ENCODE results near the gene WNT16.

The WNT16 gene

GRCh38 chr7:121344093-121344492 is 15.3 kb downstream of the WNT16 start:
- no peak for TF ChIP-seq NFRKB (IDR thresholded peaks at IDR 0.05)
- TF ChIP-seq SUZ12 (IDR thresholded peaks at IDR 0.05), result no peak
- TF ChIP-seq ELF4 (IDR thresholded peaks at IDR 0.05), result no peak
- TF ChIP-seq ZNF384 (IDR thresholded peaks at IDR 0.05), result no peak
- TF ChIP-seq HDGF (IDR thresholded peaks at IDR 0.05; ENCODE audit: borderline replicate concordance), result no peak
- TF ChIP-seq FOXK2 (IDR thresholded peaks at IDR 0.05), result no peak
- no peak for TF ChIP-seq FOXA1 (IDR thresholded peaks at IDR 0.05)
- TF ChIP-seq BHLHE40 (IDR thresholded peaks at IDR 0.05; ENCODE audit: borderline replicate concordance), result no peak
- no peak for TF ChIP-seq TARDBP (IDR thresholded peaks at IDR 0.05)
- no peak for TF ChIP-seq SP1 (IDR thresholded peaks at IDR 0.05)
- ChIA-PET CTCF (no interaction called here), POLR2A (no interaction called here)
- DNase-seq (ENCODE audit: extremely low spot score), result no peak

DNA sequence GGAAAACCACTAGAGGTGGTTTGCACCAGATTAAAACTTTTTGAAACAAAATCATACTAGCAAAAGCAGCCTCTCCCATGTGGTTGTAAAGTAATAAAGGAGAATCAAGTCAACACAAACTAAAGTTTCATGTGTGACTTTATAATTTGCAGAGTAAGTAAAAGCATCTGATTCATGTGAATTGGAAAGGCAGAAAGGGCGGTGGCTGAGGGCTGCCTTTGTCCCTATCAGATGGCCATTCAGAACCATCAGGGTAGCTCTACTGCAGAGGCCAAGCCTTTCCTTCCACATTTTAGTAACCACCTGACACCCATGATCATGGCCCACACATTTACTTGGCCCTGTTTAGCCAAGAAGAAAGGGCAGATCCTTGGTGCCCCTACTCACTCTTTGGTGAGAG is 15.7 kb downstream of the WNT16 start:
- TF ChIP-seq FOXM1 (IDR thresholded peaks at IDR 0.05; ENCODE audit: borderline replicate concordance), result no peak
- TF ChIP-seq FOXK2 (IDR thresholded peaks at IDR 0.05), result no peak
- TF ChIP-seq ARNT (IDR thresholded peaks at IDR 0.05), result no peak
- no peak for TF ChIP-seq SUZ12 (IDR thresholded peaks at IDR 0.05)
- no peak for TF ChIP-seq BHLHE40 (IDR thresholded peaks at IDR 0.05; ENCODE audit: borderline replicate concordance)
- TF ChIP-seq TARDBP (IDR thresholded peaks at IDR 0.05), result no peak
- no peak for TF ChIP-seq CTBP1 (IDR thresholded peaks at IDR 0.05; ENCODE audit: borderline replicate concordance)
- no peak for TF ChIP-seq HDGF (IDR thresholded peaks at IDR 0.05; ENCODE audit: borderline replicate concordance)
- TF ChIP-seq ZNF384 (IDR thresholded peaks at IDR 0.05), result no peak
- TF ChIP-seq LEF1 (IDR thresholded peaks at IDR 0.05; ENCODE audit: borderline replicate concordance), result no peak
- no peak for TF ChIP-seq FOXA1 (IDR thresholded peaks at IDR 0.05)
- TF ChIP-seq SP1 (IDR thresholded peaks at IDR 0.05), result no peak
- TF ChIP-seq NFRKB (IDR thresholded peaks at IDR 0.05), result no peak
- TF ChIP-seq ELF4 (IDR thresholded peaks at IDR 0.05), result no peak
- no peak for TF ChIP-seq PKNOX1 (IDR thresholded peaks at IDR 0.05)
- no peak for TF ChIP-seq L3MBTL2 (conservative IDR thresholded peaks at IDR 0.05)
- DNase-seq (ENCODE audit: extremely low spot score), result no peak
- POLR2A ChIA-PET, result no interaction called here
- CTCF ChIA-PET, result no interaction called here

GRCh38 chr7:121351682-121352081 is 22.9 kb downstream of the WNT16 start:
- ChIA-PET CTCF (no interaction called here), POLR2A (no interaction called here)
- TF ChIP-seq HDGF (IDR thresholded peaks at IDR 0.05; ENCODE audit: borderline replicate concordance) (no peak), LEF1 (IDR thresholded peaks at IDR 0.05; ENCODE audit: borderline replicate concordance) (no peak), BHLHE40 (IDR thresholded peaks at IDR 0.05; ENCODE audit: borderline replicate concordance) (no peak), TARDBP (IDR thresholded peaks at IDR 0.05) (no peak), PKNOX1 (IDR thresholded peaks at IDR 0.05) (no peak), SUZ12 (IDR thresholded peaks at IDR 0.05) (no peak), L3MBTL2 (conservative IDR thresholded peaks at IDR 0.05) (no peak), SP1 (IDR thresholded peaks at IDR 0.05) (no peak), FOXK2 (IDR thresholded peaks at IDR 0.05) (no peak), ELF4 (IDR thresholded peaks at IDR 0.05) (no peak), FOXA1 (IDR thresholded peaks at IDR 0.05) (no peak), ZNF384 (IDR thresholded peaks at IDR 0.05) (no peak), FOXM1 (IDR thresholded peaks at IDR 0.05; ENCODE audit: borderline replicate concordance) (no peak), ARNT (IDR thresholded peaks at IDR 0.05) (no peak), CTBP1 (IDR thresholded peaks at IDR 0.05; ENCODE audit: borderline replicate concordance) (no peak), NFRKB (IDR thresholded peaks at IDR 0.05) (no peak)
- no peak for DNase-seq (ENCODE audit: extremely low spot score)

DNA sequence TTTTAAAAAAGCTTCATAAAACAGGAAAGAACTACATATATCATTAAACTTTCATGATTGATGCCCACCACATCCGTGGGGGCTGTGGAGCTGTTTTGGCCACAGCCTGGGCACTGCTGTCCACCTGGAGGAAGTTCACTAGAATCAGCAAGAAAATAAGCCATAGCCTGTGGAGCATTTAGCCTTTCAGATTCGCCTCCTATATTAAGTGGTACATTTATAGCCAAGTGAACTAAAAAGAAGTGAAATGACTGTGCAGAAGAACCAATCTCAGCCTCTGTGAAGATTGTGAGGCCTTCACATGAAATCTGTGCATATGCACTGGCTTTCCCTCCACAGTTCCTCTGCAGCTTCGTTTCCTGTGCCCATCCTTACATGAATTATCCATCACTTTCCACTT is 23.5 kb downstream of the WNT16 start:
- ChIA-PET POLR2A (no interaction called here), CTCF (no interaction called here)

DNA sequence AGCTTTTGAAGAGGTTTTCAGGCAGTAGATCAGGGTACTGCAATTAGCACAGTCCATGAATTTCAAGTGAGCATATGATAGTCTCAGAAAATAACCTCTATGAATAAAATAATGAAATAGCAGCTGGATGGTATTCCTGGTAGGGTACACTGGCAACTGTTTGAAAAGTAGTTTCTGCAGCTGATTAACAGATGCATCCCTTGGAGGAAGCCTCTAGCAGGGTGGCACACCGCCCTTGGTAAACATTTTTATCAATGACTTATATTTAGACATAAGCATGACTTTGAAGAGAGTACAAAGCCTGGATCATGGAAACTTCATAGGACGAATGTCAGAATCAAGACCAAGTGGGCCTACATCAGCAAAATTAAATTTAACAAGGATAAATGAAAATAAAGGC is 26.8 kb downstream of the WNT16 start:
- CTCF ChIA-PET, result no interaction called here
- TF ChIP-seq HDGF (IDR thresholded peaks at IDR 0.05; ENCODE audit: borderline replicate concordance) (no peak), CTBP1 (IDR thresholded peaks at IDR 0.05; ENCODE audit: borderline replicate concordance) (no peak), NFRKB (IDR thresholded peaks at IDR 0.05) (no peak), FOXA1 (IDR thresholded peaks at IDR 0.05) (no peak), PKNOX1 (IDR thresholded peaks at IDR 0.05) (no peak), FOXM1 (IDR thresholded peaks at IDR 0.05; ENCODE audit: borderline replicate concordance) (no peak), ZNF384 (IDR thresholded peaks at IDR 0.05) (no peak), ARNT (IDR thresholded peaks at IDR 0.05) (no peak), SP1 (IDR thresholded peaks at IDR 0.05) (no peak), FOXK2 (IDR thresholded peaks at IDR 0.05) (no peak), ELF4 (IDR thresholded peaks at IDR 0.05) (no peak), LEF1 (IDR thresholded peaks at IDR 0.05; ENCODE audit: borderline replicate concordance) (no peak), BHLHE40 (IDR thresholded peaks at IDR 0.05; ENCODE audit: borderline replicate concordance) (no peak), TARDBP (IDR thresholded peaks at IDR 0.05) (no peak), SUZ12 (IDR thresholded peaks at IDR 0.05) (no peak), L3MBTL2 (conservative IDR thresholded peaks at IDR 0.05) (no peak)
- POLR2A ChIA-PET, result no interaction called here
- DNase-seq (ENCODE audit: extremely low spot score), result no peak

More for the DNA sequence above, 23.5 kb downstream of the WNT16 start:
- DNase-seq (ENCODE audit: extremely low spot score), result no peak
- TF ChIP-seq BHLHE40 (IDR thresholded peaks at IDR 0.05; ENCODE audit: borderline replicate concordance) (no peak), FOXK2 (IDR thresholded peaks at IDR 0.05) (no peak), ELF4 (IDR thresholded peaks at IDR 0.05) (no peak), L3MBTL2 (conservative IDR thresholded peaks at IDR 0.05) (no peak), NFRKB (IDR thresholded peaks at IDR 0.05) (no peak), CTBP1 (IDR thresholded peaks at IDR 0.05; ENCODE audit: borderline replicate concordance) (no peak), HDGF (IDR thresholded peaks at IDR 0.05; ENCODE audit: borderline replicate concordance) (no peak), ARNT (IDR thresholded peaks at IDR 0.05) (no peak)

DNA sequence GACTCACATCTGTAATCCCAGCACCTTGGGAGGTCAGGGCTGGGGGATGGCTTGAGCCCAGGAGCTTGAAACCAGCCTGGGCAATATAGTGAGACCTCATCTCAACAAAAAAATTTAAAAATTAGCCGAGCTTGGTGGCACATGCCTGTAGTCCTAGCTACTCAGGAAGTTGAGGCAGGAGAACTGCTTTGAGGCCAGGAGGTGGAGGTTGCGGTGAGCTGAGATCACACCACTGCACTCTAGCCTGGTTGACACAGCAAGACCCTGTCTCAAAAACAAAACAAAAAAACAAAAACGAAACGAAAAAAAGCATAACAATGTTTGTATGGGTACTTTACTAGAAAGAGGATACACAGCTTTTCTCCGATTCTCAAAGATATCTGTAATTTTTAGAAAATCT is 31.8 kb downstream of the WNT16 start:
- no peak for DNase-seq (ENCODE audit: extremely low spot score)
- ChIA-PET POLR2A (no interaction called here), CTCF (interaction anchor here (1.2 kb wide), 1 partner anchor 36 kb away, joined by 3 read pairs; the partner anchor contains the start of gene FAM3C)
- TF ChIP-seq FOXM1 (IDR thresholded peaks at IDR 0.05; ENCODE audit: borderline replicate concordance) (no peak), FOXA1 (IDR thresholded peaks at IDR 0.05) (no peak), SUZ12 (IDR thresholded peaks at IDR 0.05) (no peak), ZNF384 (IDR thresholded peaks at IDR 0.05) (no peak), ELF4 (IDR thresholded peaks at IDR 0.05) (no peak), NFRKB (IDR thresholded peaks at IDR 0.05) (no peak), LEF1 (IDR thresholded peaks at IDR 0.05; ENCODE audit: borderline replicate concordance) (no peak), BHLHE40 (IDR thresholded peaks at IDR 0.05; ENCODE audit: borderline replicate concordance) (no peak), CTBP1 (IDR thresholded peaks at IDR 0.05; ENCODE audit: borderline replicate concordance) (no peak), PKNOX1 (IDR thresholded peaks at IDR 0.05) (no peak), ARNT (IDR thresholded peaks at IDR 0.05) (no peak), SP1 (IDR thresholded peaks at IDR 0.05) (no peak), HDGF (IDR thresholded peaks at IDR 0.05; ENCODE audit: borderline replicate concordance) (no peak), L3MBTL2 (conservative IDR thresholded peaks at IDR 0.05) (no peak)

Measured in HEK293T (cell line).